Spleen (tissue), 13 donors: ENCODE measurements around the gene RC3H2. TPM values are rescaled to one million over a fixed set of nuclear protein-coding genes. Genes with fewer than 3 reads are reported as not detected.

Source experiments
- DNase-seq: peaks from one replicate; pipeline ENCODE4 v3.0.0-alpha.2; 2020
- H3K27ac ChIP-seq, 8 donors: fragments of 200-600 bp; sonication (generic) in 7 of 8; 1 replicate in 4 of 8; 2 replicates in 4 of 8; pipeline versions ENCODE4 v1.5.0 to v1.8.0; 2016 to 2021; ENCODE audit warnings: inconsistent platforms in 4 of 8, mild to moderate bottlenecking in 4 of 8, moderate library complexity in 1 of 8
- H3K27me3 ChIP-seq, 7 donors: fragments of 200-600 bp; sonication (generic) in 6 of 7; replicated peaks in 1 of 7; 1 replicate in 4 of 7; 2 replicates in 3 of 7; pipeline versions ENCODE4 v1.5.0 to v1.8.0; 2016 to 2021; ENCODE audit warnings: inconsistent platforms in 3 of 7, mild to moderate bottlenecking in 1 of 7
- H3K36me3 ChIP-seq, 6 donors: fragments of 200-600 bp; sonication (generic) in 5 of 6; 1 replicate in 4 of 6; 2 replicates in 2 of 6; pipeline versions ENCODE4 v1.5.0 to v1.8.0; 2016 to 2021; ENCODE audit warnings: inconsistent platforms in 2 of 6
- H3K4me1 ChIP-seq, 6 donors: fragments of 200-600 bp; sonication (generic) in 5 of 6; 1 replicate in 3 of 6; 2 replicates in 3 of 6; pipeline versions ENCODE4 v1.5.0 to v1.8.0; 2016 to 2021; ENCODE audit warnings: inconsistent platforms in 3 of 6
- H3K4me3 ChIP-seq, 8 donors: fragments of 200-600 bp; sonication (generic) in 7 of 8; 1 replicate in 4 of 8; 2 replicates in 4 of 8; pipeline versions ENCODE4 v1.5.0 to v1.8.0; 2016 to 2021; ENCODE audit warnings: inconsistent platforms in 4 of 8, mild to moderate bottlenecking in 4 of 8, moderate library complexity in 2 of 8
- H3K9me3 ChIP-seq, 8 donors: fragments of 200-600 bp; sonication (generic) in 7 of 8; 1 replicate in 4 of 8; 2 replicates in 4 of 8; pipeline versions ENCODE4 v1.5.0 to v1.8.0; 2016 to 2021; ENCODE audit warnings: inconsistent platforms in 4 of 8
- CTCF ChIP-seq, 11 experiments: fragments of 200-600 bp in 7 of 11; fragments of 450-650 bp in 4 of 11; sonication (generic) in 4 of 11; IDR thresholded peaks in 8 of 11; conservative IDR thresholded peaks in 3 of 11; 1 replicate in 7 of 11; 2 replicates in 4 of 11; pipeline versions ENCODE4 v1.4.0 to v1.8.0; 2016 to 2021; ENCODE audit warnings: antibody characterized with exemption in 11 of 11, inconsistent platforms in 4 of 11, mild to moderate bottlenecking in 1 of 11
- POLR2A ChIP-seq, 3 donors: fragments of 450-650 bp; IDR thresholded peaks; one replicate each; pipeline ENCODE4 v1.5.1; 2017; ENCODE audit warnings: antibody characterized with exemption in 3 of 3, mild to moderate bottlenecking in 1 of 3
- POLR2AphosphoS5 ChIP-seq, 3 donors: sonication (generic); formaldehyde crosslinking; IDR thresholded peaks; one replicate each; pipeline ENCODE4 v1.5.1; 2017; ENCODE audit warnings: antibody characterized with exemption in 3 of 3
- WGBS, 5 donors: extraction: QIAGEN DNeasy Blood & Tissue Kit in 3 of 5; methylation state at CpG; one replicate each; pipeline versions ENCODE4 v1.1.5 to v1.1.7; 2013 to 2018; 5-methylcytosine and 5-hydroxymethylcytosine counted together
- intact Hi-C: fragments of 100-400 bp; cut with DNase I; formaldehyde crosslinking; loops from one replicate; pipeline ENCODE4 v1.15.0; 2023; ENCODE audit warnings: low total_unique reads
- long read RNA-seq, 2 donors: transcript quantifications; one replicate each; lab custom pipeline, GENCODE V29; 2026
- polyA plus RNA-seq, 3 donors: library from polyadenylated mRNA; stranded (reverse); fragments of 200-250 nt; gene quantifications; one replicate each; pipeline ENCODE4 v1.2.1, GENCODE V29; 2013
- total RNA-seq, 7 donors: library from RNA; depleted of rRNA in 3 of 7; stranded (reverse); fragments of >200 nt in 3 of 7; fragmentation: NEBNext Ultra II Directional in 4 of 7; extraction: Animal tissue kit (Norgen Biotek cat#: 25700) in 4 of 7; gene quantifications; one replicate each; pipeline versions ENCODE4 v1.1.0 to v1.2.1, GENCODE V29; 2016 to 2021
- donor health status: healthy with polysubstance abuse.
- donor health status: DM: no; HTN: no; CAD: no; lungs with moderate emphysema.
- donor health status: DM: no; HTN: no; CAD: no.
- donor health status: Bipolar disorder and iron deficiency.
- donor health status: healthy.
- donor health status: DM: no; HTN: no; CAD: no.
- donor health status: DM: yes; HTN: yes; CAD: no.

The RC3H2 gene
- total RNA-seq (10 to 100 TPM; 58.3 to 78.7 (median 64.8) TPM), polyA plus RNA-seq (10 to 100 TPM in 1 of 3 donors, 1 to 10 TPM in 2; 8.3 to 13.7 (median 9.6) TPM)
- long read RNA-seq, donor 1, partial matches to known transcripts = 0 of 1 reads
- long read RNA-seq, donor 1, other reads (novel, unspliced or antisense) = 0 of 1 reads
- long read RNA-seq, donor 2 = 0 reads

DNA sequence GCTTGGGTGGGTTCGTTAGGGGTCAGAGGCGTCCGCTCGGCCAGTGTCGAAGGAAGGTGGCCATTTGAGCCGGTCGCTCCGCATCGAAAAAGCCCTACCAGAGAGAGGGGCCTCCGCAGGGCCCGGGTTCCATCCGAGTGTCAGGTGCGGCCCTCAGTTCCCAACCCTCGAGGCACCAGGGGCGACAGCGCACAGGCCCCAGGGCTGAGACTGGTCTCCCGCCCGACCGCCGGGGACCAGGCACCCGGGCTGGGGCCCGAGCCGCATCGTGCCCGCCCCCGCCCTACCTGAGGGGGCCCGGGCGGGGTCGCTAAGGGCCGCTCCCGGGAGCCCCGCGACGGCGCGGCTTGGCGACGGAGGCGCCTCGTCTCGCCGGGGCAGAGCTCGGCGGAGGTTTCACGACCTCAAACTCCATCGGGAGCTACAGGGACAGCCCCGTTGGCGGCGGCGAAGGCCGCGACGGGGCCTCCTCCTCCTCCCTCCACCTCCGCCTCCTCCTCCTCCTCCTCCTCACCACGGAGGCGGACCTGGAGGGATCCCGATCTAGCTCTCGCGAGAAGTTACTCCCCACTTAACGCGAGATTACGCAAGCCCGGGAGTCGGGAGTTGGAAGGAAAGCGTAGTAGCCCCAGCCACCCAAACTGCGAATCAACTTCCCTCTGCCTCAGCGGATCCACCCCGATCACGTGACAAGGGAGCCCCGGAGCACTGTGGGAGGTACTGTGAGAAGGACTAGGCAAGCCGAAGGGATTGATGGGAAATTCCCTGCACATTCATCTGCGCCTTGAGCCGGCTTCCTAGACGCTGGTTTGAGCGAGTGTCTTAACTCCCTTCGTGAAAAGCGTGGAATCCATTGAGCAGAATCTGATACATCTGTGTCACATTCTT is at the start of gene RC3H2:
RC3H2 (minus strand) TSS at position 537 of the 888 bp plus-strand sequence. CDS start 7,850 bp downstream, outside the sequence.
- peak in 4 of 11 experiments; percentile 39 to 49 (median 44) for TF ChIP-seq CTCF (IDR thresholded peaks at IDR 0.05 in 8 of 11, conservative IDR thresholded peaks at IDR 0.05 in 3 of 11)
- peak; percentile 86 to 95 (median 90) for TF ChIP-seq POLR2A (IDR thresholded peaks at IDR 0.05)
- TF ChIP-seq POLR2AphosphoS5 (IDR thresholded peaks at IDR 0.05) = peak; percentile 98 to 99 (median 99)
- WGBS, 5 donors = 0 to 1% (median 0%) methylated on average over 52 to 77 of the region's 77 CpGs
- Histone ChIP-seq H3K4me3 (peak within 1 kb of the TSS; percentile 62 to 93 (median 84)), H3K27me3 (no peaks in the 10 kb centered on the region), H3K9me3 (no peaks in the 10 kb centered on the region), H3K36me3 (peaks cover 0 to 25% (median 10%) of the 10 kb centered on the region in 6 donors), H3K4me1 (peaks cover 25 to 58% (median 43%) of the 10 kb centered on the region in 6 donors), H3K27ac (peak within 1 kb of the TSS; percentile 92 to 98 (median 96))
- intact Hi-C loops = no loop called here
- peak; percentile 99 for DNase-seq

DNA sequence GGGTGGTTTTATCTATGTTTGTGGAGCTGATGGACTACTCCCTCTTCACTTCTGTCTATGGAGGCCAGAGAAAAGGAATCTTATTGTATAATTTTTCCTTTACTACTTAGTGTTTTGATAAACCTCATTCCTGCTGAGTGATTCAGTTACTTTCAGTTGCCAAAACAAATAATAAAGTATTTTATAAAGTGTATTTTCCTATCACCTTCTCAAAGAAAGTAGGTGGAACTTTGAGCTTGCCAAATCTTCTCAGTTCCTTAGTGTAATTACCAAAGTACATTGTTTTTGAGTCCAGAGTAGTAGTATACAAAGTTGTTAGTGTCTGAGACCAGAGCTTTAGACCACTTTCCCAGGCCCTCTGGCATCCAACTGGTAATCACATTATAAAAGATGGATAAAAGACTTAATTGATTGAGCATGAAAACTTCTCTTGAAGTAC is 49.1 kb upstream of the RC3H2 start:
- Histone ChIP-seq H3K4me1 (peaks cover 0 to 38% (median 3%) of the 10 kb centered on the region in 6 donors), H3K27ac (no peak overlapping the region), H3K9me3 (no peaks in the 10 kb centered on the region), H3K27me3 (no peaks in the 10 kb centered on the region), H3K4me3 (no peak overlapping the region), H3K36me3 (peaks cover 0 to 25% (median 0%) of the 10 kb centered on the region in 6 donors)
- no peak for TF ChIP-seq POLR2A (IDR thresholded peaks at IDR 0.05)
- intact Hi-C loops = no loop called here
- DNase-seq = no peak

- intact Hi-C loops = no loop called here
Observed at GRCh38 chr9:122951056-122951455, 45.9 kb upstream of the RC3H2 start.

DNA sequence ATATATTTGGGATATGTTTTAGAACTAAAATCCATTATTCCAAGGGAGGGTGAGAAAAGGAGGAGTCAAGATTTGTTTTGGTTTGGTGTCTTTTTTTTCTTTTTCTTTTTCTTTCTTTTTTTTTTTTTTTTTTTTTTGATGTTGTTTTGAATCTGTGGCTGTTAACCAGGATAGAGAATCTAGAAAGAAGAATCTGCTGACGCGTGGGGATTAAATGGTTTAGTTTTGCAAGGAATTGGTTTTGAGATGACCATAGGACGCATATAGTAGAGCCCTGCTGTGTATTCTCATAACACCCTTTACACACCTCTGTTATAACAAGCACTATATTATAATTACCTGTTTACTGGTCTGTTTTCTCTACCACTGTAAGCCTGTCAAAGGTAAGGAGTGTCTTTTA is 45.1 kb upstream of the RC3H2 start:
- no peak for DNase-seq
- Histone ChIP-seq H3K27me3 (no peaks in the 10 kb centered on the region), H3K4me1 (peaks cover 2 to 64% (median 26%) of the 10 kb centered on the region in 6 donors), H3K9me3 (no peaks in the 10 kb centered on the region), H3K4me3 (no peak overlapping the region), H3K36me3 (peaks cover 0 to 4% (median 0%) of the 10 kb centered on the region in 6 donors), H3K27ac (no peak overlapping the region)
- intact Hi-C loops = no loop called here
- no peak for TF ChIP-seq CTCF (IDR thresholded peaks at IDR 0.05 in 8 of 11, conservative IDR thresholded peaks at IDR 0.05 in 3 of 11)
- no peak for TF ChIP-seq POLR2A (IDR thresholded peaks at IDR 0.05)
- TF ChIP-seq POLR2AphosphoS5 (IDR thresholded peaks at IDR 0.05) = no peak
- 89 to 94% (median 93%) methylated on average over 3 of the region's 3 CpGs for WGBS, 5 donors

More at GRCh38 chr9:122951056-122951455, 45.9 kb upstream of the RC3H2 start:
- DNase-seq = no peak
- Histone ChIP-seq H3K9me3 (no peaks in the 10 kb centered on the region), H3K27me3 (no peaks in the 10 kb centered on the region), H3K4me3 (no peak overlapping the region), H3K27ac (no peak overlapping the region), H3K36me3 (peaks cover 0 to under 1% (median 0%) of the 10 kb centered on the region in 6 donors), H3K4me1 (peaks cover 2 to 64% (median 24%) of the 10 kb centered on the region in 6 donors)
- TF ChIP-seq POLR2AphosphoS5 (IDR thresholded peaks at IDR 0.05) (no peak), CTCF (IDR thresholded peaks at IDR 0.05 in 8 of 11, conservative IDR thresholded peaks at IDR 0.05 in 3 of 11) (no peak), POLR2A (IDR thresholded peaks at IDR 0.05) (no peak)
- WGBS, 5 donors = 80 to 97% (median 85%) methylated on average over 1 of the region's 1 CpG
